NCI-H524 (cell line): ENCODE measurements around the gene SMIM1.

Source experiments
- DNase-seq, 2 experiments: peaks; one replicate each; lab custom pipeline; 2025; lab: John Stamatoyannopoulos, UW

Gene SMIM1

GRCh38 chr1:3821908-3822307 is 49.4 kb downstream of the SMIM1 start:
- no peak for DNase-seq

GRCh38 chr1:3822421-3822820 is 49.9 kb downstream of the SMIM1 start:
- DNase-seq: no peak

GRCh38 chr1:3824650-3825049 is 52.1 kb downstream of the SMIM1 start:
- no peak for DNase-seq

DNA sequence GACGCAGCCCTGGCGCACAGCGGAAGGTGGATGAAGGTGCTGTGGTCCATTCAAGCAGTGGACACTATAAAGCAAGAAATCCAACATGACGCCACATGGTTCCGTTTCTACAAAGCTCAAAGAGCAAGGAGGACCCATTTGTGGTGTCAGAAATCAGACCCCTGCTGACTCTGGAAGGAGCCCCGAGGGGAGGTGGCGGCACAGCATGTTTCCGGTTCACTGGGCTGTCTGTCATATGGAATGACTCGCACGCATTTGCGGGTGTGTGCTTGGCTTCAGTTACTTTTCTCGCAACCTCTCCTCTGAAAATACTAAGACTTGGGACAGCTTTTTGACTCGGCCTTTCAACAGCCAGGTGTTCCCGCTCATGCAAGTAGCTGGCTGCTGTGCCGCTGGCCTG is 52.8 kb downstream of the SMIM1 start:
- no peak for DNase-seq
